ENCODE results near the gene NADSYN1. TPM values are rescaled to one million over a fixed set of nuclear protein-coding genes. Genes with fewer than 3 reads are reported as not detected.

The NADSYN1 gene
- total and polyA plus RNA-seq, 2 experiments from 2014 or later: 42.0 to 50.4 TPM

- Histone ChIP-seq H3K9ac (peak within 1 kb of the TSS; percentile 83), H3K27ac (0 out of 2 replicates have a peak within 1 kb of the TSS, but pooled peaks have one; percentile 5), H3K4me3 (peak within 1 kb of the TSS; percentile 92), H3K79me2 (ENCODE audit: insufficient read depth) (peaks cover 4% of the 10 kb centered on the region), H3K4me2 (ENCODE audit: unreplicated experiment) (peak within 1 kb of the TSS; percentile 92), H3K9me2 (ENCODE audit: insufficient read depth) (no peaks in the 10 kb centered on the region), H3F3A (ENCODE audit: insufficient read depth) (0 out of 2 replicates have a peak, but pooled peaks cover 4% of the 10 kb centered on the region), H3K27me3 (replicated peaks; ENCODE audit: insufficient read depth) (no peaks in the 10 kb centered on the region), H4K20me1 (ENCODE audit: insufficient read depth) (no peaks in the 10 kb centered on the region), H3K36me3 (ENCODE audit: low read depth) (peaks cover 5% of the 10 kb centered on the region; the same call in 1 of the 2 replicates), H3K4me1 (ENCODE audit: insufficient read depth) (0 out of 2 replicates have a peak, but pooled peaks cover 4% of the 10 kb centered on the region), H3K9me3 (ENCODE audit: low read depth) (no peaks in the 10 kb centered on the region), H2AFZ (peak within 1 kb of the TSS; percentile 100)
- WGBS, 2 experiments (ENCODE audit: low coverage in 1 of 2, low lambda C conversion rate in 2 of 2, missing lambda C conversion rate in 2 of 2): 5 to 7% methylated on average over 65 to 67 of the region's 78 CpGs
- in situ Hi-C loops (cut with MboI): no loop called here
- TF ChIP-seq EZH2phosphoT487 (IDR thresholded peaks at IDR 0.05; ENCODE audit: insufficient read depth, low read depth): no peak
- TF ChIP-seq EZH2 (IDR thresholded peaks at IDR 0.05; ENCODE audit: insufficient read depth, poor library complexity, severe bottlenecking): no peak
- DNase-seq: peak; percentile 96
Observed at GRCh38 chr11:71448257-71449171, 4.5 kb upstream of the NADSYN1 start, which contains the start of gene DHCR7. DHCR7 (minus strand) TSS chr11:71448393; CDS start chr11:71444952, 3,441 bp downstream.

- 87 to 89% methylated on average over 5 to 6 of the region's 6 CpGs for WGBS, 2 experiments (ENCODE audit: low coverage in 1 of 2, low lambda C conversion rate in 2 of 2, missing lambda C conversion rate in 2 of 2)
- no peaks in the 10 kb centered on the region for H3K27me3 ChIP-seq (replicated peaks; ENCODE audit: insufficient read depth)
- no peak overlapping the region for H3K4me3 ChIP-seq
- TF ChIP-seq EZH2 (IDR thresholded peaks at IDR 0.05; ENCODE audit: insufficient read depth, poor library complexity, severe bottlenecking) (no peak), EZH2phosphoT487 (IDR thresholded peaks at IDR 0.05; ENCODE audit: insufficient read depth, low read depth) (no peak)
- peaks cover 15% of the 10 kb centered on the region for H3K79me2 ChIP-seq (ENCODE audit: insufficient read depth)
- H3K9me2 ChIP-seq (ENCODE audit: insufficient read depth): no peaks in the 10 kb centered on the region
- peak overlapping the region; percentile 100 for H2AFZ ChIP-seq
- H3F3A ChIP-seq (ENCODE audit: insufficient read depth): 0 out of 2 replicates have a peak, but pooled peaks cover 4% of the 10 kb centered on the region
- H3K4me1 ChIP-seq (ENCODE audit: insufficient read depth): 0 out of 2 replicates have a peak, but pooled peaks cover 4% of the 10 kb centered on the region
- in situ Hi-C loops (cut with MboI): no loop called here
- no peak overlapping the region for H3K27ac ChIP-seq
- peaks cover 5% of the 10 kb centered on the region; the same call in 1 of the 2 replicates for H3K36me3 ChIP-seq (ENCODE audit: low read depth)
- no peak overlapping the region for H3K9ac ChIP-seq
- H3K9me3 ChIP-seq (ENCODE audit: low read depth): no peaks in the 10 kb centered on the region
- no peak overlapping the region for H3K4me2 ChIP-seq (ENCODE audit: unreplicated experiment)
- DNase-seq: no peak
- no peaks in the 10 kb centered on the region for H4K20me1 ChIP-seq (ENCODE audit: insufficient read depth)
Observed at GRCh38 chr11:71449596-71449995, 3.4 kb upstream of the NADSYN1 start.

GRCh38 chr11:71450507-71450906, 2.5 kb upstream of the NADSYN1 start:
- Histone ChIP-seq H3K4me2 (ENCODE audit: unreplicated experiment) (no peak overlapping the region), H3K9me3 (ENCODE audit: low read depth) (no peaks in the 10 kb centered on the region), H3F3A (ENCODE audit: insufficient read depth) (0 out of 2 replicates have a peak, but pooled peaks cover 4% of the 10 kb centered on the region), H3K4me1 (ENCODE audit: insufficient read depth) (0 out of 2 replicates have a peak, but pooled peaks cover 4% of the 10 kb centered on the region), H3K79me2 (ENCODE audit: insufficient read depth) (peaks cover 19% of the 10 kb centered on the region), H4K20me1 (ENCODE audit: insufficient read depth) (no peaks in the 10 kb centered on the region), H3K36me3 (ENCODE audit: low read depth) (peaks cover 9% of the 10 kb centered on the region), H3K9me2 (ENCODE audit: insufficient read depth) (no peaks in the 10 kb centered on the region), H2AFZ (no peak overlapping the region), H3K4me3 (no peak overlapping the region), H3K9ac (no peak overlapping the region), H3K27ac (no peak overlapping the region), H3K27me3 (replicated peaks; ENCODE audit: insufficient read depth) (no peaks in the 10 kb centered on the region)
- TF ChIP-seq EZH2phosphoT487 (IDR thresholded peaks at IDR 0.05; ENCODE audit: insufficient read depth, low read depth): no peak
- TF ChIP-seq EZH2 (IDR thresholded peaks at IDR 0.05; ENCODE audit: insufficient read depth, poor library complexity, severe bottlenecking): no peak
- DNase-seq: no peak
- in situ Hi-C loops (cut with MboI): no loop called here
- 98 to 99% methylated on average over 2 of the region's 2 CpGs for WGBS, 2 experiments (ENCODE audit: low coverage in 1 of 2, low lambda C conversion rate in 2 of 2, missing lambda C conversion rate in 2 of 2)

- TF ChIP-seq EZH2phosphoT487 (IDR thresholded peaks at IDR 0.05; ENCODE audit: insufficient read depth, low read depth) (no peak), EZH2 (IDR thresholded peaks at IDR 0.05; ENCODE audit: insufficient read depth, poor library complexity, severe bottlenecking) (no peak)
- peaks cover 11% of the 10 kb centered on the region for H3K36me3 ChIP-seq (ENCODE audit: low read depth)
- no peak overlapping the region for H2AFZ ChIP-seq
- H3K4me3 ChIP-seq: no peak overlapping the region
- in situ Hi-C loops (cut with MboI): no loop called here
- no peak overlapping the region for H3K4me2 ChIP-seq (ENCODE audit: unreplicated experiment)
- H3K27me3 ChIP-seq (replicated peaks; ENCODE audit: insufficient read depth): no peaks in the 10 kb centered on the region
- H3K27ac ChIP-seq: no peak overlapping the region
- no peak for DNase-seq
- no peaks in the 10 kb centered on the region for H4K20me1 ChIP-seq (ENCODE audit: insufficient read depth)
- H3K79me2 ChIP-seq (ENCODE audit: insufficient read depth): peaks cover 19% of the 10 kb centered on the region
- WGBS, 2 experiments (ENCODE audit: low coverage in 1 of 2, low lambda C conversion rate in 2 of 2, missing lambda C conversion rate in 2 of 2): 85 to 91% methylated on average over 3 of the region's 3 CpGs
- no peak overlapping the region for H3K9ac ChIP-seq
- H3F3A ChIP-seq (ENCODE audit: insufficient read depth): 0 out of 2 replicates have a peak, but pooled peaks cover 4% of the 10 kb centered on the region
- no peaks in the 10 kb centered on the region for H3K9me2 ChIP-seq (ENCODE audit: insufficient read depth)
- no peaks in the 10 kb centered on the region for H3K9me3 ChIP-seq (ENCODE audit: low read depth)
- 0 out of 2 replicates have a peak, but pooled peaks cover 4% of the 10 kb centered on the region for H3K4me1 ChIP-seq (ENCODE audit: insufficient read depth)
Observed at GRCh38 chr11:71450939-71451338, 2.1 kb upstream of the NADSYN1 start.
